Right atrium auricular region (tissue), 2 donors: ENCODE measurements around the gene LRRC23. TPM values are rescaled to one million over a fixed set of nuclear protein-coding genes. Genes with fewer than 3 reads are reported as not detected.

Experiments used
- DNase-seq: peaks from one replicate; pipeline ENCODE4 v3.0.0-alpha.2; 2019; ENCODE audit warnings: low spot score
- H3K27ac ChIP-seq, 2 donors: fragments of 200-600 bp; sonication (generic); 1 replicate in 1 of 2; 2 replicates in 1 of 2; pipeline ENCODE4 v1.5.1; 2016 to 2019
- H3K27me3 ChIP-seq, 2 donors: fragments of 200-600 bp; sonication (generic); one replicate each; pipeline versions ENCODE4 v1.5.1 to v1.6.0; 2017 to 2019
- H3K36me3 ChIP-seq: fragments of 200-600 bp; sonication (generic); one replicate; pipeline ENCODE4 v1.5.1; 2016
- H3K4me1 ChIP-seq, 2 donors: fragments of 200-600 bp; sonication (generic); one replicate each; pipeline versions ENCODE4 v1.5.1 to v1.6.0; 2017 to 2019
- H3K4me3 ChIP-seq, 2 donors: fragments of 200-600 bp; sonication (generic); 1 replicate in 1 of 2; 2 replicates in 1 of 2; pipeline ENCODE4 v1.5.1; 2017 to 2019; ENCODE audit warnings: mild to moderate bottlenecking in 1 of 2, moderate library complexity in 1 of 2
- H3K9me3 ChIP-seq, 2 donors: fragments of 200-600 bp; sonication (generic); one replicate each; pipeline ENCODE4 v1.5.1; 2019
- CTCF ChIP-seq, 2 donors: fragments of 200-600 bp; sonication (generic); IDR thresholded peaks; one replicate each; pipeline ENCODE4 v1.5.1; 2019; ENCODE audit warnings: antibody characterized with exemption in 2 of 2
- total RNA-seq, 2 donors: library from RNA; depleted of rRNA; stranded (reverse); fragments of >200 nt; gene quantifications; one replicate each; pipeline ENCODE4 v1.1.0, GENCODE V29; 2016

The LRRC23 gene
- total RNA-seq, 2 donors from 2014 or later = 8.4 to 15.6 TPM

- no peak for TF ChIP-seq CTCF (IDR thresholded peaks at IDR 0.05)
- Histone ChIP-seq H3K27ac (peak overlapping the region; percentile 99), H3K4me3 (peak overlapping the region; percentile 93 to 95), H3K9me3 (no peaks in the 10 kb centered on the region), H3K4me1 (peaks cover 0 to 73% of the 10 kb centered on the region in 2 donors), H3K27me3 (no peaks in the 10 kb centered on the region), H3K36me3 (peaks cover 11% of the 10 kb centered on the region)
- no peak for DNase-seq
These were observed 25.1 kb downstream of the LRRC23 start for GRCh38 chr12:6929466-6930452.

GRCh38 chr12:6932766-6933165 is 28.1 kb downstream of the LRRC23 start:
- Histone ChIP-seq H3K4me1 (peaks cover 0 to 73% of the 10 kb centered on the region in 2 donors), H3K36me3 (peaks cover 28% of the 10 kb centered on the region), H3K4me3 (no peak overlapping the region), H3K27ac (peak overlapping the region in 1 of 2 donors; percentile 68), H3K9me3 (no peaks in the 10 kb centered on the region), H3K27me3 (no peaks in the 10 kb centered on the region)
- no peak for TF ChIP-seq CTCF (IDR thresholded peaks at IDR 0.05)
- no peak for DNase-seq

GRCh38 chr12:6934110-6934509 is 29.5 kb downstream of the LRRC23 start:
- Histone ChIP-seq H3K36me3 (peaks cover 28% of the 10 kb centered on the region), H3K4me1 (peaks cover 0 to 82% of the 10 kb centered on the region in 2 donors), H3K9me3 (no peaks in the 10 kb centered on the region), H3K27me3 (no peaks in the 10 kb centered on the region), H3K4me3 (no peak overlapping the region), H3K27ac (peak overlapping the region; percentile 65 to 68)
- no peak for DNase-seq
- TF ChIP-seq CTCF (IDR thresholded peaks at IDR 0.05) = no peak

GRCh38 chr12:6935371-6936193 is 31.0 kb downstream of the LRRC23 start:
- H3K36me3 ChIP-seq = peaks cover 28% of the 10 kb centered on the region
- H3K27ac ChIP-seq = peak overlapping the region; percentile 65 to 68
- no peak for DNase-seq
- H3K9me3 ChIP-seq = no peaks in the 10 kb centered on the region
- peaks cover 0 to 72% of the 10 kb centered on the region in 2 donors for H3K4me1 ChIP-seq
- no peaks in the 10 kb centered on the region for H3K27me3 ChIP-seq
- no peak for TF ChIP-seq CTCF (IDR thresholded peaks at IDR 0.05)
- no peak overlapping the region for H3K4me3 ChIP-seq

- no peak for TF ChIP-seq CTCF (IDR thresholded peaks at IDR 0.05)
- Histone ChIP-seq H3K4me1 (peaks cover 0 to 69% of the 10 kb centered on the region in 2 donors), H3K36me3 (peaks cover 28% of the 10 kb centered on the region), H3K27me3 (no peaks in the 10 kb centered on the region), H3K27ac (peak overlapping the region in 1 of 2 donors; percentile 95), H3K4me3 (no peak overlapping the region), H3K9me3 (no peaks in the 10 kb centered on the region)
- no peak for DNase-seq
These were observed 31.6 kb downstream of the LRRC23 start for GRCh38 chr12:6936194-6936635.
